ENCODE data around the gene GATA1.

DNA sequence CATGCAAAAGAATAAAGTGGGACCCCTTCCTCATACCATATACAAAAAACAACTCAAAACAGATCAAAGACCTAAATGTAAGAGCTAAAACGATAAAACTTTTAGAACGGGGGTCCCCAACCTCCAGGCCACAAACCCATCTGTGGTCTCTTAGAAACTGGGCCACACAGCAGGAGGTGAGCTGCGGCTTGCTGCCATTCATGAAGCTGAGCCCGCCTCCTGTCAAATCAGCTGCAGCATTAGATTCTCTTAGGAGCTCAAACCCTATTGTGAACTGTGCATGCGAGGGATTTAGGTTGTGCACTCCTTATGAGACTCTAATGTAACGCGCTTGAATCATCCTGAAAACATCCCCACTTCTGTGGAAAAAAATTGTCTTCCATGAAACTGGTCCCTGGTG is 7.0 kb upstream of the GATA1 start:
- TF ChIP-seq, protein P1, sequence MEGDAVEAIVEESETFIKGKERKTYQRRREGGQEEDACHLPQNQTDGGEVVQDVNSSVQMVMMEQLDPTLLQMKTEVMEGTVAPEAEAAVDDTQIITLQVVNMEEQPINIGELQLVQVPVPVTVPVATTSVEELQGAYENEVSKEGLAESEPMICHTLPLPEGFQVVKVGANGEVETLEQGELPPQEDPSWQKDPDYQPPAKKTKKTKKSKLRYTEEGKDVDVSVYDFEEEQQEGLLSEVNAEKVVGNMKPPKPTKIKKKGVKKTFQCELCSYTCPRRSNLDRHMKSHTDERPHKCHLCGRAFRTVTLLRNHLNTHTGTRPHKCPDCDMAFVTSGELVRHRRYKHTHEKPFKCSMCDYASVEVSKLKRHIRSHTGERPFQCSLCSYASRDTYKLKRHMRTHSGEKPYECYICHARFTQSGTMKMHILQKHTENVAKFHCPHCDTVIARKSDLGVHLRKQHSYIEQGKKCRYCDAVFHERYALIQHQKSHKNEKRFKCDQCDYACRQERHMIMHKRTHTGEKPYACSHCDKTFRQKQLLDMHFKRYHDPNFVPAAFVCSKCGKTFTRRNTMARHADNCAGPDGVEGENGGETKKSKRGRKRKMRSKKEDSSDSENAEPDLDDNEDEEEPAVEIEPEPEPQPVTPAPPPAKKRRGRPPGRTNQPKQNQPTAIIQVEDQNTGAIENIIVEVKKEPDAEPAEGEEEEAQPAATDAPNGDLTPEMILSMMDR (IDR thresholded peaks at IDR 0.05) = no peak
- no peak for TF ChIP-seq POLR2A (IDR thresholded peaks at IDR 0.05)
